Activated CD8-positive, alpha-beta T cell treated with anti-CD3 and anti-CD28 coated beads for 36 hours (primary cell): ENCODE results near the gene CAB39L. TPM values are rescaled to one million over a fixed set of nuclear protein-coding genes. Genes with fewer than 3 reads are reported as not detected.

Source experiments
- ATAC-seq: fragments of 200-7000 bp; cut with Tn5 transposase; one replicate; pipeline ENCODE4 v1.10.0; 2021; ENCODE audit warnings: mild to moderate bottlenecking, moderate library complexity
- CTCF ChIA-PET: fragments of 350-600 bp; sonication (Branson Sonifier 250); formaldehyde crosslinking; loops from one replicate; lab custom pipeline; 2021; ENCODE audit warnings: antibody characterized with exemption; lab: Charles Lee
- POLR2A ChIA-PET: fragments of 350-600 bp; sonication (Branson Sonifier 250); formaldehyde crosslinking; loops from one replicate; lab custom pipeline; 2021; ENCODE audit warnings: antibody characterized with exemption; lab: Charles Lee
- DNase-seq: peaks from one replicate; pipeline ENCODE4 v3.0.0-alpha.2; 2020
- H3K27ac Mint-ChIP-seq: one replicate; pipeline ENCODE4 v1.8.0; 2021; ENCODE audit warnings: mild to moderate bottlenecking, mixed read lengths
- H3K27me3 Mint-ChIP-seq: one replicate; pipeline ENCODE4 v1.8.0; 2021; ENCODE audit warnings: mixed read lengths
- H3K36me3 Mint-ChIP-seq: one replicate; pipeline ENCODE4 v1.8.0; 2021; ENCODE audit warnings: low read depth, mixed read lengths
- H3K4me1 Mint-ChIP-seq: one replicate; pipeline ENCODE4 v1.8.0; 2021; ENCODE audit warnings: low read depth, mixed read lengths
- H3K4me3 Mint-ChIP-seq: one replicate; pipeline ENCODE4 v1.8.0; 2021; ENCODE audit warnings: mild to moderate bottlenecking, moderate library complexity, mixed read lengths
- H3K9me3 Mint-ChIP-seq: one replicate; pipeline ENCODE4 v1.8.0; 2021; ENCODE audit warnings: mixed read lengths
- intact Hi-C: fragments of 100-400 bp; cut with micrococcal nuclease; formaldehyde crosslinking; loops from one replicate; pipeline ENCODE4 v1.10.0; 2022
- total RNA-seq, 2 experiments: library from RNA; stranded (reverse); gene quantifications; one replicate each; pipeline ENCODE4 v1.2.3, GENCODE V29; 2021
- TF ChIP-seq, protein P1 (sequence below): fragments of 200-600 bp; IDR thresholded peaks from one replicate; pipeline ENCODE4 v1.8.0; 2022; ENCODE audit warnings: antibody characterized with exemption, mild to moderate bottlenecking

Gene CAB39L
- total RNA-seq, 2 experiments from 2014 or later, result 2.6 to 3.1 TPM

DNA sequence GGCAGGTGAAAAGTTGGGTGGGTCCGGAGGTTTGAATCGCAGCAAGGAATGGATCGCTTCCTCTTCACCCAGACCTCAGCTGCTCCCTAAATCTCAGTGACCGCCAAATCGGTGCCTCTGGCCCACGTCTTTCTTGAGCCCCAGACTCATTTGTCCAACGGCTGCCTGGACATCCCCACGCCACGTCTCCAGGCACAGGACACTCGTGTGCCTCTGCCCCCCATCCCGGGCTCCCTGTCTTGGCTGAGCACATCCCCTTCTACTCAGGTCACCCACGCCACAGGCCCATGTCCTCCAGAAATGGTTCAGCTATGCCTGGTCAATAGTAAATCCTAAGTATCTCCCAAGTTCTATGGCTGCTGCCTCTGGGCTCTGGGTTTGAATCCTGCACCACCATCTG lies 139.5 kb downstream of the CAB39L start:
- TF ChIP-seq, protein P1, sequence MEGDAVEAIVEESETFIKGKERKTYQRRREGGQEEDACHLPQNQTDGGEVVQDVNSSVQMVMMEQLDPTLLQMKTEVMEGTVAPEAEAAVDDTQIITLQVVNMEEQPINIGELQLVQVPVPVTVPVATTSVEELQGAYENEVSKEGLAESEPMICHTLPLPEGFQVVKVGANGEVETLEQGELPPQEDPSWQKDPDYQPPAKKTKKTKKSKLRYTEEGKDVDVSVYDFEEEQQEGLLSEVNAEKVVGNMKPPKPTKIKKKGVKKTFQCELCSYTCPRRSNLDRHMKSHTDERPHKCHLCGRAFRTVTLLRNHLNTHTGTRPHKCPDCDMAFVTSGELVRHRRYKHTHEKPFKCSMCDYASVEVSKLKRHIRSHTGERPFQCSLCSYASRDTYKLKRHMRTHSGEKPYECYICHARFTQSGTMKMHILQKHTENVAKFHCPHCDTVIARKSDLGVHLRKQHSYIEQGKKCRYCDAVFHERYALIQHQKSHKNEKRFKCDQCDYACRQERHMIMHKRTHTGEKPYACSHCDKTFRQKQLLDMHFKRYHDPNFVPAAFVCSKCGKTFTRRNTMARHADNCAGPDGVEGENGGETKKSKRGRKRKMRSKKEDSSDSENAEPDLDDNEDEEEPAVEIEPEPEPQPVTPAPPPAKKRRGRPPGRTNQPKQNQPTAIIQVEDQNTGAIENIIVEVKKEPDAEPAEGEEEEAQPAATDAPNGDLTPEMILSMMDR, result no peak
- no peaks in the 10 kb centered on the region for H3K9me3 Mint-ChIP-seq
- H3K4me3 Mint-ChIP-seq, result no peak overlapping the region
- ATAC-seq (no peak), DNase-seq (no peak)
- ChIA-PET CTCF (no interaction called here), POLR2A (no interaction called here)
- no peaks in the 10 kb centered on the region for H3K36me3 Mint-ChIP-seq
- H3K4me1 Mint-ChIP-seq, result peaks cover 5% of the 10 kb centered on the region
- H3K27me3 Mint-ChIP-seq, result no peaks in the 10 kb centered on the region
- H3K27ac Mint-ChIP-seq, result no peak overlapping the region
- intact Hi-C loops, result no loop called here

DNA sequence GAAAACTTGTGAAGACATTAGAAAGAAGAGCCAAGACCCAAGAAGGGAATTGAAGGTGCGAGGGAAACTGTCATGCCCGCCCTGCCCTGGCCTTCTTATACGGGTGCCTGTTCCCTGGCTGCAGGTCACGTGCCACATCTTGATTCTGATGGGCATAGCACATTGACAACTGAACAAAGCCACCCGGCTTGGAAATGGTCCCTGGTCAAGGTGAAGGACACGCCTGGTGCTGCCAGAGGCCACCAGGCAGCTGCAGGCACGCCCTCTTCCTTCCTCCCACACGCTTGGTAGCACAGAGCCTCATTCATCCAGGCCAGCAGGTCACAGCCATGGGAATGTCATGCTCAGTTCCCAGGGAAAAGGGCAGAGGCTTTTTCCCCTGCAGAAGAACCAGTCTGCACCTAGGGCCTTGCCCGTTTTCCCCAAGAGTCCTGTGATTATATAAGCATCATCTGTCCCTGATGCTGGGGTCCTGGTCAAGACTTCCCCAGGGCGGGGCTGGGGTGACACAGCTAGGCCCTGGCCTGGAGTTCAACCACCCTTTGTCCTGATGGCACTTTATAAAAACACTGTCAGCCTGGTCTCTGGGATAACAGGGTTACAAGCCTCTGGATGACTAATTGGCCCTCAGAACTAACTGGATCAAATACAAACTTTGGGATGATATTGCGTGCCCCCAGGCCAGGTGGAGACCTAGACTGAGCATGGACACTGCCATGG lies 140.2 kb downstream of the CAB39L start:
- Mint-ChIP-seq H3K27me3 (no peaks in the 10 kb centered on the region), H3K4me1 (peaks cover 5% of the 10 kb centered on the region), H3K9me3 (no peaks in the 10 kb centered on the region), H3K36me3 (no peaks in the 10 kb centered on the region), H3K4me3 (no peak overlapping the region), H3K27ac (no peak overlapping the region)
- intact Hi-C loops, result no loop called here
- ChIA-PET CTCF (interaction anchor here (1.3 to 1.9 kb wide), 2 partner anchors 23 to 304 kb away, joined by 3 to 7 read pairs; no protein-coding TSS in a partner anchor), POLR2A (no interaction called here)
- DNase-seq (no peak), ATAC-seq (no peak)
- TF ChIP-seq, protein P1, result no peak

DNA sequence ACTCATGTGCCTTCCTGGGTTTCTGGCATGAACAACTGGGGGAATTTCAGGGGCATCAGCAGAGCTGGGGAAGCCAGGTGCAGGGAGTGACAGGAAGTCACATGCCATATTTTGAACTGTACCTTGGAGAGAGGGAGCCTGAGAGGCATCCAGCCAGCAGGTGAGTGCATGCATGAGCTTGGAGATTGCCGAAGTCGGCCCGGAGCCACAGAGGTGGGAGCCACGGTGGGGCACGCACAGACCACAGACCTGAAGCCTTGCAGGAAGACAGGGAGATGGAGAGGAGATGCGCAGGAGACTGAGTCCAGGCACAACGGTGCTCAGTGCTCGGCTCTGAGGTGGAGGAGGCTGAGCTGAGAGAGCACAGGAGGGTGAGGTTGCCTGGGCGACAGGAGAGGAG lies 141.0 kb downstream of the CAB39L start:
- Mint-ChIP-seq H3K4me1 (peaks cover 5% of the 10 kb centered on the region), H3K27ac (no peak overlapping the region), H3K4me3 (no peak overlapping the region), H3K9me3 (no peaks in the 10 kb centered on the region), H3K36me3 (no peaks in the 10 kb centered on the region), H3K27me3 (no peaks in the 10 kb centered on the region)
- CTCF ChIA-PET, result interaction anchor here (1.3 to 1.9 kb wide), 3 partner anchors 9 to 304 kb away, joined by 3 to 7 read pairs (median 6); no protein-coding TSS in a partner anchor
- TF ChIP-seq, protein P1, result no peak
- intact Hi-C loops, result no loop called here
- POLR2A ChIA-PET, result no interaction called here
- ATAC-seq (no peak), DNase-seq (no peak)

GRCh38 chr13:49302222-49302621 lies 141.6 kb downstream of the CAB39L start:
- H3K4me3 Mint-ChIP-seq, result no peak overlapping the region
- ChIA-PET POLR2A (no interaction called here), CTCF (interaction anchor here (1.3 to 2.3 kb wide), 4 partner anchors 10 to 306 kb away, joined by 3 to 28 read pairs (median 6); no protein-coding TSS in a partner anchor)
- no peak for ATAC-seq
- H3K27ac Mint-ChIP-seq, result no peak overlapping the region
- H3K4me1 Mint-ChIP-seq, result peaks cover 5% of the 10 kb centered on the region
- TF ChIP-seq, protein P1, result no peak
- intact Hi-C loops, result no loop called here
- DNase-seq, result no peak
- H3K36me3 Mint-ChIP-seq, result no peaks in the 10 kb centered on the region
- no peaks in the 10 kb centered on the region for H3K9me3 Mint-ChIP-seq
- no peaks in the 10 kb centered on the region for H3K27me3 Mint-ChIP-seq
